Naive B cell (primary cell): ENCODE measurements around the gene UBALD1. TPM values are rescaled to one million over a fixed set of nuclear protein-coding genes. Genes with fewer than 3 reads are reported as not detected.

ENCODE experiments used
- ATAC-seq, 2 donors: fragments of 150-1000 bp; cut with Tn5 transposase; 2 replicates each; pipeline ENCODE4 v1.10.0; 2021; ENCODE audit warnings: low read depth in 2 of 2, mild to moderate bottlenecking in 2 of 2, moderate library complexity in 2 of 2
- DNase-seq: peaks from one replicate; pipeline ENCODE4 v3.0.0; 2022
- H3K27ac Mint-ChIP-seq, 6 donors: one replicate each; pipeline ENCODE4 v1.8.0; 2020 to 2022; ENCODE audit warnings: mild to moderate bottlenecking in 6 of 6, mixed read lengths in 6 of 6, moderate library complexity in 5 of 6, inconsistent platforms in 2 of 6
- H3K27me3 Mint-ChIP-seq, 3 donors: one replicate each; pipeline ENCODE4 v1.8.0; 2021 to 2022; ENCODE audit warnings: mixed read lengths in 3 of 3, mild to moderate bottlenecking in 1 of 3
- H3K36me3 Mint-ChIP-seq, 2 donors: one replicate each; pipeline ENCODE4 v1.8.0; 2020 to 2022; ENCODE audit warnings: mixed read lengths in 2 of 2, inconsistent platforms in 1 of 2, mild to moderate bottlenecking in 1 of 2
- H3K4me1 Mint-ChIP-seq, 3 donors: one replicate each; pipeline ENCODE4 v1.8.0; 2020 to 2022; ENCODE audit warnings: mixed read lengths in 3 of 3, inconsistent platforms in 1 of 3, mild to moderate bottlenecking in 1 of 3, moderate library complexity in 1 of 3
- H3K4me3 Mint-ChIP-seq, 8 donors: one replicate each; pipeline ENCODE4 v1.8.0; 2020 to 2022; ENCODE audit warnings: mild to moderate bottlenecking in 8 of 8, mixed read lengths in 8 of 8, moderate library complexity in 8 of 8, inconsistent platforms in 2 of 8
- H3K9me3 Mint-ChIP-seq, 7 donors: one replicate each; pipeline ENCODE4 v1.8.0; 2020 to 2022; ENCODE audit warnings: mixed read lengths in 7 of 7, mild to moderate bottlenecking in 5 of 7, inconsistent platforms in 2 of 7, moderate library complexity in 1 of 7
- polyA plus RNA-seq, 6 donors: library from polyadenylated mRNA; unstranded; fragments of 300-500 nt; fragmentation: Illumina TruSeq; gene quantifications; one replicate each; pipeline ENCODE4 v1.2.3, GENCODE V29; 2021; ENCODE audit warnings: low read depth in 6 of 6

Gene UBALD1
- polyA plus RNA-seq, 6 donors from 2014 or later = 2.6 to 7.5 (median 5.0) TPM

- peak overlapping the region; percentile 89 to 98 (median 95) for H3K4me3 Mint-ChIP-seq
- H3K36me3 Mint-ChIP-seq = no peaks in the 10 kb centered on the region
- no peaks in the 10 kb centered on the region for H3K27me3 Mint-ChIP-seq
- no peaks in the 10 kb centered on the region for H3K9me3 Mint-ChIP-seq
- H3K4me1 Mint-ChIP-seq = peaks cover 15 to 36% (median 26%) of the 10 kb centered on the region in 3 donors
- H3K27ac Mint-ChIP-seq = peak overlapping the region; percentile 98 to 99 (median 99)
- ATAC-seq (peak; percentile 85 to 87), DNase-seq (peak; percentile 97)
These were observed 1.5 kb upstream of the UBALD1 start for GRCh38 chr16:4616047-4616811.

DNA sequence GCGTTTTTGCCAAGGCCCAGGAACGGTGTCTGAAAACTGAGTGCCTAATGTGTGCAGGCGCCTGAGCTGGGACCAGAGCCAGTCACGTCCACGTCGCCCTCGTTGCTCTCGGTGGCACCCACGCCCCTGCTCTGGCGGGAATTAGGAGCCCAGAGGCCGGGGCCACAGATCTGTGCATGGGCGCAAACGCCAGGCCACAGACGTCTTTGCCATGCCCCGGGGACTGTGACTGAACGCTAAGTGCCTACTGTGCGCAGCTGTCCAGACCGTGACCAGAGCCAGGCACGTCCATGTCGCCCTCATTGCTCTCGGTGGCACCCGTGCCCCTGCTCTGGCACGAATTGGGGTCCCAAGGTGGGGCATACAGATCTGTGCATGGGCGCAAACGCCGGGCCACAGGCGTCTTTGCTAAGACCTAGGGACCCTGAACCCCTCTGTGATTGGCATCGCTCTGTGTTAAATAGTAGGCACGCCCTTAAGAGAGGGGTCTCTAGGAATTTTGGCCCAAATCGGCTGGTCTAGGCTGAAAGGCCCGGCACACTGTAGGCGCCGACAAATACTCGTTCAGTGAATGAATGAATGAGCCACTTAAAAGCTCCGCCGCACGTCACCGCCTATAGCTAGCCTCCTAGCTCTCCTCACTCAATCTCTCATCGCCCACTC is 827 bp upstream of the UBALD1 start:
- Mint-ChIP-seq H3K27me3 (no peaks in the 10 kb centered on the region), H3K27ac (peak overlapping the region; percentile 80 to 98 (median 96)), H3K9me3 (no peaks in the 10 kb centered on the region), H3K4me3 (peak overlapping the region; percentile 89 to 98 (median 94)), H3K4me1 (peaks cover 18 to 36% (median 26%) of the 10 kb centered on the region in 3 donors), H3K36me3 (no peaks in the 10 kb centered on the region)
- ATAC-seq (no peak), DNase-seq (no peak)

DNA sequence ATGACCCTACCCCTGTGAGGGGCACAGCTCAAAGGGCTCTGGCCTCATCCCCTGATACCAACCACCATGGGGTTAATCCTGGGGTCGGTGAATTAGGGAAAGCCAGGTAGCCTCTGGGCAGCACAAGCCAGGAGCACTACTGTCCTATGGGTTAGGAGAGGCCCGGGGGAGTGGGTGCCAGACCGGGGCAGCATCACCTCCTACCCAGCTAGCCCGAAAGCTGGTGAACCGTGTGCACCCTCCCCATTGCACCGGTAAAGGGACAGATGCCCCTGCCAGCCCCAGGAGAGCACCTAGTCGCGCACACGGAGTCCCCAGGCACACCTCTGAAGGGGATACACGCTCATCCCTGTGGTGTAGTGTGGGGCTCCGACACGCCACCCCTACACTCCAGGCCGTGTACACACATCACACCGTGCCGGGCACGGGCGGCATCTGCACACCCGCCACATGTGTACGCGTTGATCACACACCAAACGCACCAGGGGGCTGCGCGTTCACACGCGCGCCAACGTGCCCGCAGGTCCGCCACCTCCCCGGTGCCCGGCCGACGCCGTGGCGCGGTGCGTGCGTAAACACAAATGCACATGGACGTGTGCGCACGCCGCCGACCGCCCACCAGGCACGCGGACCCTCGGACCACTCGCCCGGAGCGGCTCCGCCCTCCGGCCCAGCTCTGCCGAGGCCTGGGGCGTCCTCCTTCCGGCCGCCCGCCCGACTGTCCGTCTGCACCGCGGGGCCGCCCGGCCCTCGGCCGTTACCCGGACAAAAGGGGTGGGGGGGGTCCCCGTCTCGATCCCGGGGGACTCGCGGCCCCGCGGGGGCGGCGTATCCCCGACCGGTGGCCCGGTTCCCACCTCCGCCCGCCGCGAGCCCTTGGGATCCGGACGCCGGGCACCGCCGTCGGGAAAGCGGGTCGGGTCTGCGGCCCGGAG is 785 bp downstream of the UBALD1 start:
- peak; percentile 30 for DNase-seq
- peak overlapping the region; percentile 71 to 91 (median 85) for H3K4me3 Mint-ChIP-seq
- H3K27me3 Mint-ChIP-seq = no peaks in the 10 kb centered on the region
- H3K36me3 Mint-ChIP-seq = no peaks in the 10 kb centered on the region
- H3K9me3 Mint-ChIP-seq = no peaks in the 10 kb centered on the region
- no peak for ATAC-seq
- H3K4me1 Mint-ChIP-seq = peaks cover 18 to 36% (median 26%) of the 10 kb centered on the region in 3 donors
- peak overlapping the region in 5 of 6 donors; percentile 38 to 98 (median 64) for H3K27ac Mint-ChIP-seq

DNA sequence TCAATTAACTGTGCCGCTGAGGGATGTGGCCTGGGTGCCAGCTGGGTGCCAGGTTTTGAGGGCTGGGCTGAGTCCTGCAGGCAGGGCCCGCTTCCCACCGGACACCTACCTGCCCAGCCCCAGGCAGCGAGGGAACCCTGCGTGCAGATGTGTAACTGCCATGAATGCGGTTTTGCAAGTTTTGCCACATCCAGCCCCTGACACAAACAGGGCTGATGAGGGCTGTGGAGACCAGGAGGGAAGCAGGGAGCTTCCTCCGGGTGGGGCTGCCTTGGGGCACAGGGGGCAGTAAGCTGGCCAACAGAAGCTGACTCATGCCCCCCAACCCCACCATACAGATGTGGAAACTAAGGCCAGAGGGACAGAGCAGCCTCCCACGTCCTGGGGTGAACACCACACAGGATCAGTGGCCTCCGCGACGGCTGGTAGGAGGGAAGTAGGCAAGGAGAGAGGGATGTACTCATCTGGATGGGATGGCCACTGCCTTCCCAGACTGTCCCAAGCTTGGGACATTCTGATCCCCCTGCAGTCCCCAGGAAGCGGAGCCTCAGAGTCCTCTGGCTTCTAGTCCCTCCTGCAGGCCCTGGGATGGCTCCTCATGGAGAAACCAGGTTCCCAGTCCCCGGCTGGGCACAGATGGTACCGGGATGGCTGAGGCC is 1.6 kb downstream of the UBALD1 start:
- no peaks in the 10 kb centered on the region for H3K36me3 Mint-ChIP-seq
- no peaks in the 10 kb centered on the region for H3K9me3 Mint-ChIP-seq
- peak overlapping the region in 3 of 6 donors; percentile 20 to 63 (median 27) for H3K27ac Mint-ChIP-seq
- H3K4me3 Mint-ChIP-seq = peak overlapping the region; percentile 70 to 88 (median 84)
- ATAC-seq = no peak
- no peak for DNase-seq
- no peaks in the 10 kb centered on the region for H3K27me3 Mint-ChIP-seq
- H3K4me1 Mint-ChIP-seq = peaks cover 18 to 36% (median 26%) of the 10 kb centered on the region in 3 donors

- ATAC-seq = no peak
- peak overlapping the region in 1 of 6 donors; percentile 63 for H3K27ac Mint-ChIP-seq
These were observed 2.2 kb downstream of the UBALD1 start for GRCh38 chr16:4612474-4612931.

GRCh38 chr16:4611337-4612021 is 3.2 kb downstream of the UBALD1 start:
- Mint-ChIP-seq H3K9me3 (no peaks in the 10 kb centered on the region), H3K27ac (peak overlapping the region in 1 of 6 donors; percentile 54), H3K27me3 (no peaks in the 10 kb centered on the region), H3K4me1 (peaks cover 16 to 24% (median 20%) of the 10 kb centered on the region in 3 donors), H3K36me3 (no peaks in the 10 kb centered on the region), H3K4me3 (no peak overlapping the region)
- ATAC-seq (no peak), DNase-seq (no peak)

More at GRCh38 chr16:4612474-4612931, 2.2 kb downstream of the UBALD1 start:
- no peak for DNase-seq
- no peaks in the 10 kb centered on the region for H3K27me3 Mint-ChIP-seq
- peaks cover 18 to 32% (median 26%) of the 10 kb centered on the region in 3 donors for H3K4me1 Mint-ChIP-seq
- H3K4me3 Mint-ChIP-seq = peak overlapping the region in 4 of 8 donors; percentile 43 to 88 (median 77)
- no peaks in the 10 kb centered on the region for H3K9me3 Mint-ChIP-seq
- no peaks in the 10 kb centered on the region for H3K36me3 Mint-ChIP-seq

- DNase-seq (no peak), ATAC-seq (no peak)
- peaks cover 8 to 16% (median 9%) of the 10 kb centered on the region in 3 donors for H3K4me1 Mint-ChIP-seq
- H3K9me3 Mint-ChIP-seq = no peaks in the 10 kb centered on the region
- H3K27me3 Mint-ChIP-seq = no peaks in the 10 kb centered on the region
- no peak overlapping the region for H3K4me3 Mint-ChIP-seq
- H3K36me3 Mint-ChIP-seq = no peaks in the 10 kb centered on the region
- peak overlapping the region in 1 of 6 donors; percentile 19 for H3K27ac Mint-ChIP-seq
These were observed 4.4 kb downstream of the UBALD1 start for GRCh38 chr16:4610011-4611005.

DNA sequence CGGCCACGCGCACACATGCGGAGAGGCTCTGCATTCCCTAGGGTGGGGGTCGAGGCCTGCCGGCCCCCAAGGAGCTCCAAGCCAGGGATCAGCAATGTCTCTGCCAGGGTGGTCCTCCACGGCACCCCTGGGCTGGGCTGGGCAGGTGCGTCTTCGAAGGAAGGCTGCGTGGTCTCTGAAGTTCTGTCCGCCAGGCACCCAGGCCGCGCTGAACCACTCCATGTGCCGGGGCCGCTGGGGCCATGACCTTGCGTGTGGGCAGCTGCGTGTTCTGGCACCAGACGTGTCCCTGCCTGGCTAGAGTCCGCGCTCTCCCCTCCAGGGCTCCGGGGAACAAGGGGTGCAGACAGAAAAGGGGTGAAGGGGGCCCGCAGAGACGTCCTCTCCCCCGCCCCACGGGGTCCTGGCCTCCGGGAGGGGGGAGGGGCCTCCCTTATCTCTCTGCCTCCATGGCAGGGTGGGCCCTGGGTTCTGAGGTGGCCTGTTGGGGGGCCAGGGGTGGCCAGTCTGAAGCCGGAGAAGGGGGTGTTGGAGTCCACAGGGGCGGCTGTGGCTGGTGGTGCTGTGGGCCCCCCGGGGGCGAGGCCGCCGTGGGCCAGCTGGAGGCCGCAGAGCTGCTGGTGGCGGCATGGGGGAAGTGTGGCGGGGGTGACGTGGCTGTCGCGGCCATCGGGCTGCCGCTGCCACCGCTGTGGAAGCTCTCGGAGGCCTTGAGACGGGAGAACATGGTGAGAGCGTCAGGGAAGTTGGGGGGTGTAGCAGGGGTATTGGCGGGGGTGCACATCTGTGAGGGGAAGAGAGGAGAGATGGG is 5.3 kb downstream of the UBALD1 start:
- no peak for ATAC-seq
- no peak overlapping the region for H3K4me3 Mint-ChIP-seq

DNA sequence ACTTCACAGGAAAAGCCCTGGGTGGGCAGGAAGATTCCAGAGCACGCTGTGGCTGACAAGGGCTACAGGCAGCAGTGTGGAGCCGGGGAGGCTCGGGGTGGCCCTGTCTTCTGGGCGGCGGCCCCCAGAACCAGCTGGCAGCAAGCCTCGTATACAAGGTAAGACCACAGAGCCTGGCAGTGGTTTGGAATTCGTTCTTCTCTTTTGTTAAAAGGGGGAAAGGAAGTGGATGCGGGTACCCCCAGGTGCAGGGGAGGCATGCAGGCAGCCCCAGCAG is 6.0 kb downstream of the UBALD1 start:
- H3K4me3 Mint-ChIP-seq = no peak overlapping the region
- H3K9me3 Mint-ChIP-seq = no peaks in the 10 kb centered on the region
- H3K27me3 Mint-ChIP-seq = no peaks in the 10 kb centered on the region
- H3K36me3 Mint-ChIP-seq = no peaks in the 10 kb centered on the region
- H3K4me1 Mint-ChIP-seq = peaks cover 0 to 13% (median 6%) of the 10 kb centered on the region in 3 donors
- ATAC-seq = no peak
- DNase-seq = no peak
- H3K27ac Mint-ChIP-seq = peak overlapping the region in 1 of 6 donors; percentile 66

More for the DNA sequence above, 5.3 kb downstream of the UBALD1 start:
- peaks cover 0 to 16% (median 6%) of the 10 kb centered on the region in 3 donors for H3K4me1 Mint-ChIP-seq
- no peaks in the 10 kb centered on the region for H3K27me3 Mint-ChIP-seq
- peak overlapping the region in 1 of 6 donors; percentile 19 for H3K27ac Mint-ChIP-seq
- no peaks in the 10 kb centered on the region for H3K9me3 Mint-ChIP-seq
- DNase-seq = no peak
- no peaks in the 10 kb centered on the region for H3K36me3 Mint-ChIP-seq

GRCh38 chr16:4607841-4608703 is 6.6 kb downstream of the UBALD1 start:
- DNase-seq = no peak
- no peak overlapping the region for H3K4me3 Mint-ChIP-seq
- H3K36me3 Mint-ChIP-seq = no peaks in the 10 kb centered on the region

More at GRCh38 chr16:4607841-4608703, 6.6 kb downstream of the UBALD1 start:
- Mint-ChIP-seq H3K9me3 (no peaks in the 10 kb centered on the region), H3K4me1 (peaks cover 0 to 9% (median 6%) of the 10 kb centered on the region in 3 donors), H3K27me3 (no peaks in the 10 kb centered on the region), H3K27ac (peak overlapping the region in 2 of 6 donors; percentile 47 to 61)
- ATAC-seq = no peak
